Central memory CD8-positive, alpha-beta T cell (primary cell): ENCODE data around the gene MITF.

Experiments
- ATAC-seq: fragments of 150-1000 bp; cut with Tn5 transposase; replicated peaks from 2 replicates; pipeline ENCODE4 v1.10.0; 2022; ENCODE audit warnings: mild to moderate bottlenecking, moderate FRiP score, moderate number of reproducible peaks; ENCODE audit not compliant: poor library complexity, severe bottlenecking; ENCODE audit errors: extremely low read depth
- DNase-seq, 2 donors: peaks; one replicate each; pipeline ENCODE4 v3.0.0; 2021; ENCODE audit warnings: low spot score in 2 of 2
- H3K27ac Mint-ChIP-seq: one replicate; pipeline ENCODE4 v1.8.0; 2022; ENCODE audit warnings: low read depth, mild to moderate bottlenecking, moderate library complexity, mixed read lengths
- H3K27me3 Mint-ChIP-seq: one replicate; pipeline ENCODE4 v1.8.0; 2022; ENCODE audit warnings: mixed read lengths
- H3K36me3 Mint-ChIP-seq: one replicate; pipeline ENCODE4 v1.8.0; 2022; ENCODE audit warnings: mild to moderate bottlenecking, moderate library complexity, mixed read lengths; ENCODE audit not compliant: insufficient read depth
- H3K4me1 Mint-ChIP-seq: one replicate; pipeline ENCODE4 v1.8.0; 2022; ENCODE audit warnings: mixed read lengths
- H3K4me3 Mint-ChIP-seq: one replicate; pipeline ENCODE4 v1.8.0; 2022; ENCODE audit warnings: mild to moderate bottlenecking, moderate library complexity, mixed read lengths
- H3K9me3 Mint-ChIP-seq: one replicate; pipeline ENCODE4 v1.8.0; 2022; ENCODE audit warnings: mixed read lengths

MITF gene

GRCh38 chr3:69868841-69869420, 129.7 kb downstream of the MITF start:
- Mint-ChIP-seq H3K9me3 (no peaks in the 10 kb centered on the region), H3K27me3 (no peaks in the 10 kb centered on the region), H3K27ac (no peak overlapping the region), H3K36me3 (no peaks in the 10 kb centered on the region), H3K4me3 (no peak overlapping the region), H3K4me1 (no peaks in the 10 kb centered on the region)
- ATAC-seq, result no peak
- no peak for DNase-seq

DNA sequence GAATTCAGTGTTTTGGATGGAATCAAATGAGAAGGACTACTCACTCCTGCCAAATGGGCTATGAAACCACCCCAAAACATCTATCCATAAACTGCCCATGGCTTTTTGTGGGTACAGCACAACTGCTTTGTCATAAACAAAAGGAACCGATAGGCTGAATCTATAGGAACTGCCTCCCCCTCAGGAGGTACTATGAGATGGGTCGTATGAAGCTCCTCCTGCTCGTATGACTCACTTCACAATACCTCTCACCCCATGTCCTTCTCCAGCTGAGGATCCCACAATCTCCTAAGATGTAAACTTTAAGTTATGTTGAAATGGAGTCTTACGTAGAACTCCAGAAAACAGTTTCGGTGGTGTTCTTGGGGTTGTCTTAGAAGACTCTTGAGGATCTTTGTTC, 130.4 kb downstream of the MITF start:
- Mint-ChIP-seq H3K4me3 (no peak overlapping the region), H3K36me3 (no peaks in the 10 kb centered on the region), H3K27me3 (no peaks in the 10 kb centered on the region), H3K4me1 (no peaks in the 10 kb centered on the region), H3K9me3 (no peaks in the 10 kb centered on the region), H3K27ac (no peak overlapping the region)
- DNase-seq (no peak), ATAC-seq (no peak)

DNA sequence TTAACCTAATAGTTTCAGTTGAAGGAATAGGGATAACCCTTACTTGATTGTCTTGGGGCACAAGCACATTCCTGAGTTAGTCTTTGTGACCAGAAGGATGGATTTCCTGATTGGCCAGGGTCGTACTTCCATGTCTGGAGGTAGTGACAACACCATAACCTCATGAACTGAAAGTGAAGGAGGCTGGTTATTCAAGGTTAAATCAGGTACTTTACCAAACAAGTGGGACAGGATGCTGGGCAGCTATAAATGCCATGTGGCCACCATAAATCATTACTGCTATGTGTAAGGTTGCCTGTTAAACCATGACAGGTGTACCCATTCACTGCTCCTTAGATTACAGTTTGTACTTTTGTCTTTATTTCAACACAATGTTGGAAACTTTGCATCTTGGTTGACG, 132.0 kb downstream of the MITF start:
- Mint-ChIP-seq H3K27ac (no peak overlapping the region), H3K4me1 (no peaks in the 10 kb centered on the region), H3K36me3 (no peaks in the 10 kb centered on the region), H3K27me3 (no peaks in the 10 kb centered on the region), H3K9me3 (no peaks in the 10 kb centered on the region), H3K4me3 (no peak overlapping the region)
- DNase-seq (no peak), ATAC-seq (no peak)

DNA sequence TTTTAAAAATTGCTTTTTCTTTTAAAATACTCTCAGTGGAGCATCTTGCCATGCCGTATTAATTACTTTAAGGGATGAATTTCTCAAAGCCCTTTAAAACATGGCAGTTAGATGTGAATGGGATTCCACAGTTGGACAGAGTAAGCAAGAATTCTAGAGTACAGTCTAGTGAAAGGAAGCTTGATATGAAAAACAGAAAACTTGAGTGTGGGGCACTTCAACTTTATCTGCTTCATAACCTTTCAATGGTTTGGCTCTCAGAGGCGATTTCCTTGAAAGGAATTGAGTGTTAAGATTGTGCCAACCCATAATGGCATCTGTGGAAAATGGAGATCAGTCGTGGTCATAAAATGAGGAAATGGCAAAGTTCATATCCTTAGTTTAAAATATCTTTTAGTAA, 132.6 kb downstream of the MITF start:
- no peak overlapping the region for H3K4me3 Mint-ChIP-seq
- ATAC-seq (no peak), DNase-seq (no peak)
- H3K27ac Mint-ChIP-seq, result no peak overlapping the region
- no peaks in the 10 kb centered on the region for H3K9me3 Mint-ChIP-seq
- no peaks in the 10 kb centered on the region for H3K4me1 Mint-ChIP-seq
- no peaks in the 10 kb centered on the region for H3K27me3 Mint-ChIP-seq
- no peaks in the 10 kb centered on the region for H3K36me3 Mint-ChIP-seq

DNA sequence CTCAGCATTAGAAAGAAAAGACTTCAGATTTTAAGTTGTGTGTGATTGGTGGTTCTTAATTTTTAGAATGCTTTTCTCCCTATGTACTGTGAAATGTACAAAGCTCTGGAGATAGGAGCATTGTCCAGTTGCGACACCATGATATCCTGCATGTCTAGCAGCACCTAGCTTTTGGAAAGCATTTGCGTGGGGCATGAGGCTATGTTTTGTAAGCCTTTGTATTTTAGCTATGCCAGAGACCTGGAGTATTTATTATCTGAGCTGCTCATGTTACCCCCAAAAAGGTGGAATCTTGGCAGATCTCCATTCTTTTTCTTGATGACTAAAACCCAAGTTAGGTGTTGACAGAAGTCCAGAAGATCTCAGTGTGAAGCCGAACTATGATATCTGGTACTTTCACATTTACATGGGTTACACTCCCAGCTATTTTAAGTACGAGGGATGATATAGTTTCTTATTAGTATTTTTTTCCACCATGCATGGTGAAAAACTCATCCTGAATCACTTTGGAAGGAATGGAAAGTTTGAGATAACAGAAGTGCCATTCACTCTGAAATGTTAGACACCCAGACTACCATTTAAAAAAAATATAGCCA, 133.6 kb downstream of the MITF start:
- ATAC-seq, result no peak
- no peak overlapping the region for H3K27ac Mint-ChIP-seq
- no peak for DNase-seq

DNA sequence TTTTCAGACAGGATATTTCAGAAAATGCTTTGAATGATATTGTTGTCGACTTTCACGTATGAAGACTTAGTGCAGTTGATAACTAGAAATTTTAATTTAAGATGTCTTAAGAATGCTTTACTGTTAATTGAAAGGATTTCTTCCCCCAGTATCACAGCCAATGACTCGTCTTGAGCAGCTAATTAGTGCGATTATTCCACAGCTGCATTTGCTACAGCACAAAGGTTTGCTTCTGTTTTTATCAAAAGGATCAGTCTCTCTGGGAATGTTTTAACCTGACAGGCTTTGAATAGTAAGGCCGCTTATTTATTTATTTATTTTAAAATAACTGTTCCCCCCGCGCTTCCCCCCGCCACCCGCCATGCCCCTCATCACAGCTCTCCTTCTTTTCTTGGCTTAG, 136.8 kb downstream of the MITF start:
- no peak overlapping the region for H3K4me3 Mint-ChIP-seq
- no peaks in the 10 kb centered on the region for H3K4me1 Mint-ChIP-seq
- H3K9me3 Mint-ChIP-seq, result no peaks in the 10 kb centered on the region
- no peaks in the 10 kb centered on the region for H3K36me3 Mint-ChIP-seq
- H3K27ac Mint-ChIP-seq, result no peak overlapping the region
- ATAC-seq, result no peak
- H3K27me3 Mint-ChIP-seq, result no peaks in the 10 kb centered on the region
- DNase-seq, result no peak

More for the DNA sequence above, 133.6 kb downstream of the MITF start:
- Mint-ChIP-seq H3K4me1 (no peaks in the 10 kb centered on the region), H3K27me3 (no peaks in the 10 kb centered on the region), H3K9me3 (no peaks in the 10 kb centered on the region), H3K36me3 (no peaks in the 10 kb centered on the region), H3K4me3 (no peak overlapping the region)

GRCh38 chr3:69878254-69878653, 139.0 kb downstream of the MITF start:
- Mint-ChIP-seq H3K27ac (no peak overlapping the region), H3K27me3 (no peaks in the 10 kb centered on the region), H3K9me3 (no peaks in the 10 kb centered on the region), H3K36me3 (no peaks in the 10 kb centered on the region), H3K4me1 (no peaks in the 10 kb centered on the region), H3K4me3 (no peak overlapping the region)
- ATAC-seq (no peak), DNase-seq (no peak)

GRCh38 chr3:69879051-69879450, 139.8 kb downstream of the MITF start:
- H3K9me3 Mint-ChIP-seq, result no peaks in the 10 kb centered on the region
- ATAC-seq (no peak), DNase-seq (no peak)
- H3K36me3 Mint-ChIP-seq, result no peaks in the 10 kb centered on the region
- no peaks in the 10 kb centered on the region for H3K4me1 Mint-ChIP-seq
- H3K4me3 Mint-ChIP-seq, result no peak overlapping the region
- H3K27ac Mint-ChIP-seq, result no peak overlapping the region
- H3K27me3 Mint-ChIP-seq, result no peaks in the 10 kb centered on the region

DNA sequence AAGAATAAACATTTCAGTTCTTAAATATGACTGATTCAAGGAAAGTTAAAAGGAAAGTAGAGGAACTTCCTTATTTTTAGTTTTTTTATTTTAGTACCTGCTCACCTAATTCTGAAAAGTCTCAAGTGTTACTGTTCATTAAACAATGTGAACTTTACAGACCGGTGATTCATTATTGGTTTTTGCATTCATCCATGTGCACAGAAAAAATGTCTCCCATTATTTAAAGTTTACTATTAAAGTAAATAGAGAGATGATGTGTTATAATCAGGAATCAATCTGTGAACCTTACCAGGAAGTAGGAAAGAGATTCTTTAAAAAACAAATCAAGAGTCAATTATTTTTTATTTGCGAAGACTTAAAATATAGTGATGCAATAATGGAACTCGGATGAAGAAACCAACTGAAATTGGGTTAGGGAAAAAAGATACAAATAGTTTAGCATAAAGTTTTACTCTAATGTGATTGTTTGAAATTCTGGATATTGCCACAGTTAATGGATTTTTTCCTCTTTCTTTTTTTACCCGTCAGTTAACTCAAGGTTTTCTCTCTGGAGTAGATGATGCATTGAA, 140.9 kb downstream of the MITF start:
- Mint-ChIP-seq H3K9me3 (no peaks in the 10 kb centered on the region), H3K36me3 (no peaks in the 10 kb centered on the region), H3K4me3 (no peak overlapping the region), H3K4me1 (no peaks in the 10 kb centered on the region), H3K27ac (no peak overlapping the region), H3K27me3 (no peaks in the 10 kb centered on the region)
- DNase-seq (no peak), ATAC-seq (no peak)

- H3K9me3 Mint-ChIP-seq, result no peaks in the 10 kb centered on the region
- H3K4me1 Mint-ChIP-seq, result no peaks in the 10 kb centered on the region
- ATAC-seq (no peak), DNase-seq (no peak)
- no peaks in the 10 kb centered on the region for H3K27me3 Mint-ChIP-seq
- H3K27ac Mint-ChIP-seq, result no peak overlapping the region
- H3K36me3 Mint-ChIP-seq, result no peaks in the 10 kb centered on the region
- H3K4me3 Mint-ChIP-seq, result no peak overlapping the region
Observed at GRCh38 chr3:69881051-69881450, 141.8 kb downstream of the MITF start.

GRCh38 chr3:69881756-69882428, 142.6 kb downstream of the MITF start:
- Mint-ChIP-seq H3K4me1 (no peaks in the 10 kb centered on the region), H3K9me3 (no peaks in the 10 kb centered on the region), H3K4me3 (no peak overlapping the region), H3K27ac (no peak overlapping the region), H3K27me3 (no peaks in the 10 kb centered on the region), H3K36me3 (no peaks in the 10 kb centered on the region)
- ATAC-seq, result no peak
- DNase-seq, result no peak

DNA sequence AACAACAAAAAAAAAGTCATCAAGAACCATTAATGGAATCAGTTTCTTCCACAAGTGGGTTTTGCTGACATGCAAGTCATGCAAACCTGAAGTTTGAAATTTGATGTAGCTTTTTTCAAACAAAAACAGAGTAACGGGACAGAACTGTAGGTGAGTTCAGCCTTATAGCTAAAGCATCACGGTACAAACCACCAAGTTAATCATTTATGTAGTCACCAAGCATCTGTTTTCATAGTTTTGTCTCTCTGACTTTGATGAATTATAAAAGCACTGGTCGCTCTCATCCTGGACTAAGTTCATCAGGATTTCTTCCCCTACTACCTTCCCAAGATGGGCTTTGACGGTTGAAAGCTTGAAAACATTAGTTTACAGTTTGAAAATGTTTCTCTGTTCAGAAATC, 143.3 kb downstream of the MITF start:
- Mint-ChIP-seq H3K4me3 (no peak overlapping the region), H3K9me3 (no peaks in the 10 kb centered on the region), H3K4me1 (no peaks in the 10 kb centered on the region), H3K27me3 (no peaks in the 10 kb centered on the region), H3K27ac (no peak overlapping the region), H3K36me3 (no peaks in the 10 kb centered on the region)
- ATAC-seq, result no peak
- DNase-seq, result no peak
